Kasumi-1 (cell line): ENCODE measurements around the gene BIN2.
A peak's percentile ranks its signal among the peaks of the same experiment; 100 is the strongest.
"Not testable (repeated sequence)": the region's sequence is repeated elsewhere in the genome, so short reads cannot be mapped to it uniquely, and the experiment has no call there.

Experiments
- DNase-seq, 2 experiments: peaks; one replicate each; lab custom pipeline; 2025; lab: John Stamatoyannopoulos, UW

The BIN2 gene

GRCh38 chr12:51345681-51346080 lies 21.7 kb upstream of the BIN2 start:
- DNase-seq: no peak

- no peak for DNase-seq
Measured at GRCh38 chr12:51343201-51343600, 19.2 kb upstream of the BIN2 start.

GRCh38 chr12:51342416-51342815 lies 18.4 kb upstream of the BIN2 start:
- no peak for DNase-seq

- peak; percentile 78 to 90 for DNase-seq
Measured at GRCh38 chr12:51341251-51342007, 17.5 kb upstream of the BIN2 start.

- no peak for DNase-seq
Measured at GRCh38 chr12:51339750-51340149, 15.8 kb upstream of the BIN2 start.

- DNase-seq: not testable (repeated sequence)
Measured at GRCh38 chr12:51337336-51337735, 13.4 kb upstream of the BIN2 start.

GRCh38 chr12:51335931-51336330 lies 12.0 kb upstream of the BIN2 start:
- DNase-seq: peak; percentile 74 to 86

GRCh38 chr12:51334764-51335163 lies 10.8 kb upstream of the BIN2 start:
- no peak for DNase-seq

GRCh38 chr12:51333536-51333935 lies 9.6 kb upstream of the BIN2 start:
- DNase-seq: no peak

GRCh38 chr12:51330186-51330585 lies 6.2 kb upstream of the BIN2 start:
- DNase-seq: no peak

- DNase-seq: peak; percentile 25 to 30
Measured at GRCh38 chr12:51329742-51330141, 5.8 kb upstream of the BIN2 start.

GRCh38 chr12:51328587-51328986 lies 4.6 kb upstream of the BIN2 start:
- no peak for DNase-seq

- DNase-seq: peak; percentile 98 to 99
Measured at GRCh38 chr12:51326698-51327439, 2.9 kb upstream of the BIN2 start.

- DNase-seq: no peak
Measured at GRCh38 chr12:51324953-51325352, 979 bp upstream of the BIN2 start.

- peak in 1 of 2 experiments; percentile 41 for DNase-seq
Measured at GRCh38 chr12:51323317-51323960, 535 bp downstream of the BIN2 start.

GRCh38 chr12:51322452-51322851 lies 1.5 kb downstream of the BIN2 start:
- no peak for DNase-seq

GRCh38 chr12:51321882-51322281 lies 2.1 kb downstream of the BIN2 start:
- no peak for DNase-seq

GRCh38 chr12:51320695-51321320 lies 3.2 kb downstream of the BIN2 start:
- peak; percentile 61 to 62 for DNase-seq

- no peak for DNase-seq
Measured at GRCh38 chr12:51320311-51320694, 3.7 kb downstream of the BIN2 start.

- DNase-seq: peak; percentile 80 to 84
Measured at GRCh38 chr12:51318846-51319599, 5.0 kb downstream of the BIN2 start.

GRCh38 chr12:51318057-51318806 lies 5.7 kb downstream of the BIN2 start:
- DNase-seq: not testable (repeated sequence)
